B cell (primary cell): Measurements from ENCODE around the gene ACAP2. TPM values are rescaled to one million over a fixed set of nuclear protein-coding genes. Genes with fewer than 3 reads are reported as not detected.

Experiments used
- ATAC-seq: fragments of 200-7000 bp; cut with Tn5 transposase; one replicate; pipeline ENCODE4 v1.10.0; 2021; ENCODE audit warnings: low read depth, mild to moderate bottlenecking, moderate number of reproducible peaks, moderate library complexity
- CTCF ChIA-PET: fragments of 350-600 bp; sonication (Branson Sonifier 250); formaldehyde crosslinking; loops from one replicate; lab custom pipeline; 2021; ENCODE audit warnings: antibody characterized with exemption, inconsistent platforms; lab: Charles Lee
- POLR2A ChIA-PET: fragments of 350-600 bp; sonication (Branson Sonifier 250); formaldehyde crosslinking; loops from one replicate; lab custom pipeline; 2021; ENCODE audit warnings: antibody characterized with exemption; lab: Charles Lee
- DNase-seq: peaks from one replicate; pipeline ENCODE4 v3.0.0; 2013
- H2AFZ ChIP-seq: 2 replicates; pipeline ENCODE4 v1.6.1; 2012; ENCODE audit warnings: mild to moderate bottlenecking, low read depth, low read length; ENCODE audit not compliant: insufficient read depth, poor library complexity, severe bottlenecking
- H3K27ac ChIP-seq, 2 donors: 1 replicate in 1 of 2; 2 replicates in 1 of 2; pipeline ENCODE4 v1.5.1; 2012 to 2013; ENCODE audit warnings: low read length in 2 of 2, mild to moderate bottlenecking in 2 of 2, moderate library complexity in 1 of 2
- H3K27me3 ChIP-seq, 4 experiments: fragments of 200-600 bp in 1 of 4; sonication (generic) in 1 of 4; replicated peaks in 1 of 4; 1 replicate in 2 of 4; 2 replicates in 2 of 4; pipeline versions ENCODE4 v1.6.1 to v1.7.0; 2013 to 2016; ENCODE audit warnings: low read length in 3 of 4, mild to moderate bottlenecking in 2 of 4, mixed read lengths in 1 of 4, moderate library complexity in 1 of 4; ENCODE audit not compliant: insufficient read depth in 4 of 4, control insufficient read depth in 3 of 4; ENCODE audit errors: control extremely low read depth in 1 of 4
- H3K36me3 ChIP-seq, 2 experiments: replicated peaks in 1 of 2; 1 replicate in 1 of 2; 2 replicates in 1 of 2; pipeline versions ENCODE4 v1.6.1 to v1.7.1; 2013; ENCODE audit warnings: low read length in 1 of 2; ENCODE audit not compliant: insufficient read depth in 2 of 2, control insufficient read depth in 1 of 2; ENCODE audit errors: control extremely low read depth in 1 of 2, extremely low read depth in 1 of 2
- H3K4me1 ChIP-seq, 2 donors: fragments of 200-600 bp in 1 of 2; sonication (generic) in 1 of 2; 1 replicate in 1 of 2; 2 replicates in 1 of 2; pipeline versions ENCODE4 v1.5.1 to v1.6.1; 2013 to 2017; ENCODE audit warnings: low read length in 2 of 2; ENCODE audit not compliant: control insufficient read depth in 2 of 2, insufficient read depth in 2 of 2
- H3K4me2 ChIP-seq: replicated peaks from 2 replicates; pipeline ENCODE3; 2012; ENCODE audit warnings: mild to moderate bottlenecking, low read depth, low read length; ENCODE audit not compliant: poor library complexity, severe bottlenecking
- H3K4me3 ChIP-seq, 5 experiments: fragments of 200-600 bp in 1 of 5; sonication (generic) in 1 of 5; 1 replicate in 3 of 5; 2 replicates in 2 of 5; pipeline versions ENCODE4 v1.5.1 to v1.7.0; 2011 to 2016; ENCODE audit warnings: low read length in 4 of 5, mild to moderate bottlenecking in 4 of 5, low read depth in 2 of 5, control low read depth in 1 of 5, moderate library complexity in 1 of 5; ENCODE audit not compliant: insufficient read depth in 1 of 5; ENCODE audit errors: control extremely low read depth in 1 of 5, extremely low read depth in 1 of 5
- H3K79me2 ChIP-seq: fragments of 200-600 bp; sonication (generic); one replicate; pipeline ENCODE4 v1.6.0; 2016; ENCODE audit warnings: low read length; ENCODE audit not compliant: control insufficient read depth, insufficient read depth
- H3K9ac ChIP-seq: fragments of 200-600 bp; sonication (generic); 2 replicates; pipeline ENCODE4 v1.6.1; 2017; ENCODE audit warnings: mild to moderate bottlenecking, low read length, moderate library complexity
- H3K9me3 ChIP-seq, 3 donors: one replicate each; pipeline versions ENCODE4 v1.6.1 to v1.7.1; 2013; ENCODE audit warnings: low read length in 2 of 3; ENCODE audit not compliant: control insufficient read depth in 2 of 3, insufficient read depth in 1 of 3; ENCODE audit errors: control extremely low read depth in 1 of 3
- H4K20me1 ChIP-seq: 2 replicates; pipeline ENCODE4 v1.6.0; 2012; ENCODE audit warnings: mild to moderate bottlenecking, low read length; ENCODE audit not compliant: insufficient read depth, control insufficient read depth, poor library complexity, severe bottlenecking
- H3K27ac Mint-ChIP-seq: one replicate; pipeline ENCODE4 v1.8.0; 2021; ENCODE audit warnings: mixed read lengths
- H3K27me3 Mint-ChIP-seq: one replicate; pipeline ENCODE4 v1.8.0; 2021; ENCODE audit warnings: mixed read lengths
- H3K4me1 Mint-ChIP-seq: one replicate; pipeline ENCODE4 v1.8.0; 2021; ENCODE audit warnings: mixed read lengths
- H3K4me3 Mint-ChIP-seq: one replicate; pipeline ENCODE4 v1.8.0; 2021; ENCODE audit warnings: mixed read lengths
- H3K9me3 Mint-ChIP-seq: one replicate; pipeline ENCODE4 v1.8.0; 2022; ENCODE audit warnings: mixed read lengths; ENCODE audit not compliant: insufficient read depth
- EZH2 ChIP-seq: IDR thresholded peaks from 2 replicates; pipeline ENCODE4 v1.6.1; 2012; ENCODE audit warnings: borderline replicate concordance, low read depth, mild to moderate bottlenecking, moderate library complexity, low read length; ENCODE audit not compliant: insufficient read depth, poor library complexity, severe bottlenecking
- WGBS: methylation state at CpG from one replicate; pipeline ENCODE4 v1.1.5; 2013; ENCODE audit warnings: missing lambda C conversion rate; ENCODE audit not compliant: insufficient coverage; 5-methylcytosine and 5-hydroxymethylcytosine counted together
- intact Hi-C: fragments of 100-400 bp; cut with micrococcal nuclease; formaldehyde crosslinking; loops from one replicate; pipeline ENCODE4 v1.10.0; 2022
- polyA plus RNA-seq: library from polyadenylated mRNA; depleted of rRNA; stranded (reverse); fragments of >200 nt; gene quantifications from 2 replicates; pipeline ENCODE4 v1.2.3, GENCODE V29; 2012
- total RNA-seq, 2 donors: library from RNA; stranded (reverse); fragments of 120-200 nt in 1 of 2; gene quantifications; 1 replicate in 1 of 2; 2 replicates in 1 of 2; pipeline versions ENCODE4 v1.2.3 to v1.2.4, GENCODE V29; 2013 to 2022
- TF ChIP-seq, protein P1 (sequence below): fragments of 200-600 bp; IDR thresholded peaks from one replicate; pipeline ENCODE4 v1.8.0; 2022; ENCODE audit warnings: antibody characterized with exemption, mild to moderate bottlenecking

ACAP2 gene
- total and polyA plus RNA-seq, 2 donors (not counting 1 experiment from before 2014, with no cell fraction given) = 18.6 to 113 TPM

GRCh38 chr3:195319060-195319459 lies 123.8 kb downstream of the ACAP2 start:
- POLR2A ChIA-PET = no interaction called here
- Histone ChIP-seq H3K36me3 (peaks cover 0 to 35% of the 10 kb centered on the region in 2 experiments), H3K79me2 (peaks cover 2% of the 10 kb centered on the region), H3K4me2 (no peak overlapping the region), H3K27ac (no peak overlapping the region), H3K4me1 (no peaks in the 10 kb centered on the region), H3K9me3 (peaks cover 3 to 22% (median 14%) of the 10 kb centered on the region in 3 donors), H2AFZ (no peak overlapping the region), H3K27me3 (no peaks in the 10 kb centered on the region), H3K9ac (no peak overlapping the region), H3K4me3 (no peak overlapping the region), H4K20me1 (peaks cover 3% of the 10 kb centered on the region)
- Mint-ChIP-seq H3K4me1 (no peaks in the 10 kb centered on the region), H3K4me3 (no peak overlapping the region), H3K27me3 (no peaks in the 10 kb centered on the region), H3K9me3 (no peaks in the 10 kb centered on the region), H3K27ac (no peak overlapping the region)
- 98% methylated on average over 5 of the region's 5 CpGs for WGBS
- intact Hi-C loops = no loop called here
- no peak for DNase-seq
- no peak for ATAC-seq
- TF ChIP-seq, protein P1, sequence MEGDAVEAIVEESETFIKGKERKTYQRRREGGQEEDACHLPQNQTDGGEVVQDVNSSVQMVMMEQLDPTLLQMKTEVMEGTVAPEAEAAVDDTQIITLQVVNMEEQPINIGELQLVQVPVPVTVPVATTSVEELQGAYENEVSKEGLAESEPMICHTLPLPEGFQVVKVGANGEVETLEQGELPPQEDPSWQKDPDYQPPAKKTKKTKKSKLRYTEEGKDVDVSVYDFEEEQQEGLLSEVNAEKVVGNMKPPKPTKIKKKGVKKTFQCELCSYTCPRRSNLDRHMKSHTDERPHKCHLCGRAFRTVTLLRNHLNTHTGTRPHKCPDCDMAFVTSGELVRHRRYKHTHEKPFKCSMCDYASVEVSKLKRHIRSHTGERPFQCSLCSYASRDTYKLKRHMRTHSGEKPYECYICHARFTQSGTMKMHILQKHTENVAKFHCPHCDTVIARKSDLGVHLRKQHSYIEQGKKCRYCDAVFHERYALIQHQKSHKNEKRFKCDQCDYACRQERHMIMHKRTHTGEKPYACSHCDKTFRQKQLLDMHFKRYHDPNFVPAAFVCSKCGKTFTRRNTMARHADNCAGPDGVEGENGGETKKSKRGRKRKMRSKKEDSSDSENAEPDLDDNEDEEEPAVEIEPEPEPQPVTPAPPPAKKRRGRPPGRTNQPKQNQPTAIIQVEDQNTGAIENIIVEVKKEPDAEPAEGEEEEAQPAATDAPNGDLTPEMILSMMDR = no peak
- TF ChIP-seq EZH2 = no peak
- CTCF ChIA-PET = no interaction called here

DNA sequence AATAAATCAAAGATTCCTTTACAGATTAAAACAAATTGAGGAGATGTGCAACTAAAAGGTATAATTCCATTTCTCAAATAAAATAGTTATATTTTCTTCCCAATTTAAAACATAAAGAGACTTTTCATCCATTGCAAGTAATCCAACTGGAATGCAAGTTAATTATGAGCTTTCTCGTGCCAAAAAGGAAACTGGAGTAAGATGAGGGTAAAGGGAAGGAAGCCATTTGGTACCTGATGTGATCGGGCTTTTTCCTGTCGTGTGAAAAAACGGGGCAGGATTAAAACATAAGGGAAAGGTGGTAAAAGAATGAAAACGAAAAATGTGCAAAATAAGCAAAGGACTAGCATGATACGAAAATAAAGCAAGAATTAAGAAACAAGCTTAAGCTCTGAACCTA lies 130.1 kb downstream of the ACAP2 start:
- ChIA-PET CTCF (interaction anchor here (1.3 kb wide), 1 partner anchor 210 kb away, joined by 4 read pairs; no protein-coding TSS in a partner anchor), POLR2A (no interaction called here)
- Mint-ChIP-seq H3K4me1 (no peaks in the 10 kb centered on the region), H3K27me3 (no peaks in the 10 kb centered on the region), H3K4me3 (no peak overlapping the region), H3K9me3 (no peaks in the 10 kb centered on the region), H3K27ac (peak overlapping the region; percentile 42)
- H3K4me2 ChIP-seq = no peak overlapping the region
- no peak overlapping the region for H3K27ac ChIP-seq
- 40% methylated on average over 1 of the region's 6 CpGs for WGBS
- no peaks in the 10 kb centered on the region for H3K9me3 ChIP-seq
- no peak overlapping the region for H2AFZ ChIP-seq
- no peaks in the 10 kb centered on the region for H4K20me1 ChIP-seq
- no peaks in the 10 kb centered on the region for H3K27me3 ChIP-seq
- no peak overlapping the region for H3K9ac ChIP-seq
- no peak for TF ChIP-seq EZH2
- no peak for DNase-seq
- H3K4me1 ChIP-seq = no peaks in the 10 kb centered on the region
- H3K36me3 ChIP-seq = peaks cover 3 to 13% of the 10 kb centered on the region in 2 experiments
- intact Hi-C loops = no loop called here
- no peak overlapping the region for H3K4me3 ChIP-seq
- ATAC-seq = no peak
- peaks cover 2% of the 10 kb centered on the region for H3K79me2 ChIP-seq
